Activated CD4-positive, alpha-beta T cell treated with anti-CD3 and anti-CD28 coated beads for 1 hour (primary cell): ENCODE data around the gene RPS2.
"Not testable (repeated sequence)": the region's sequence is repeated elsewhere in the genome, so short reads cannot be mapped to it uniquely, and the experiment has no call there.

Source experiments
- DNase-seq: peaks from one replicate; pipeline ENCODE4 v3.0.0-alpha.2; 2020

RPS2 gene

DNA sequence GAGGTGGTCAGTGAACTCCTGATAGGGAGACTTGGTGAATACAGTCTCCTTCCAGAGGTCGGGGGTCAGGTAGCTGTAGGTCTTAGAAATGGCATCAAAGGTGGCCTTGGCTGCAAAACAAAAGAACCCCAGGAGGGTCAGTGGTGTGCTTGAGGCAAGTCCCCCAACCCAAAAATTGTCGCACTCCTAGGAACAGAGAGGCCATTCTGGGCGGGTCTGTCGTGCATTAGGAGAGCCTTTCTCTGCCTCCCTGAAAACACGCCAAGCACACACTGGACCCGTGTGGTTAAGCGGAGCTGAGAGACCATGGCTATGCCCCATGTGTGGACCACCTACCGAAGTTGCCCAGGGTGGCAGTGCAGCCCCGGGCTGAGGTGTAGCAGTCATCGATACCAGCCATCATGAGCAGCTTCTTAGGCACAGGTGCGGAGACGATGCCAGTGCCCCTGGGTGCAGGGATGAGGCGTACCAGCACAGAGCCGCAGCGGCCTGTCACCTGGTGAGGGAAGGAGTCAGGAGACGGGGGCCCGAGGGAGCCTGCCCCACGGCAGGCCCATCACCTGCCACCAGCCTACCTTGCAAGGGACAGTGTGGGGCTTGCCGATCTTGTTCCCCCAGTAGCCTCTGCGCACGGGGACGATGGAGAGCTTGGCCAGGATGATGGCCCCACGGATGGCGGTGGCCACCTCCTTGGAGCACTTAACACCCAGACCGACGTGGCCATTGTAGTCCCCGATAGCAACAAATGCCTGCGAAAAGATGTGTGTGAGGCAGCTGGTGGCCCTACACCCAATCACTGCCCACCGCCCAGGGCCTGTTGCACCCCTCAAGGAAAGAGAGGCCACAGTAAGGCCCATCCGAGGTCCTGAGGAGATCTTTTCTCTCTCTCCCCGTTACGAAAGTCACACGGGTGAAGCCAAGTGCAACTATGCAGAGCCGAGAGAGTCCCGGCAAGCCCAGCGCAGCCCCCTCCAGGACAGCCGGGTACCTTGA is 2.2 kb downstream of the RPS2 start:
- not testable (repeated sequence) for DNase-seq

DNA sequence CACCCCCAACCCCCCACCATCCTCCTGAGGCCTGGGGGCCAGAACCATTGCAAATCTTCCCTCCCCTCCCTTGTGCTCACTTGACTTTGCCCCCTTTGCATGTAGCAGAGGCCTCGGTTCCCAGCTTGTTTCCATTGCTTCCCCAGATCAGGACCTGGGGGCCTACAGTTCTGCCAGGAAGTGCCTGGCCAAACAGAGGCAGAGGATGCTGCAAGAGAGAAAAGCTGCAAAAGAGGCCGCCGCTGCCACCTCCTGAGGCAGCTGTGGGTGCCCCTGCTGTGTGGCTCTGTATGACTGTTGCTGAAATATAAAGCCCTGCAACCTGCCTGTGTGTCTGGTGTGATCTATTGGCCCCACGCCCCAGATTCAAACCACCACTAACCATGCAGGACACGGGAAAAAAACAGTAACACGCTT is 3.0 kb downstream of the RPS2 start:
- DNase-seq: no peak

DNA sequence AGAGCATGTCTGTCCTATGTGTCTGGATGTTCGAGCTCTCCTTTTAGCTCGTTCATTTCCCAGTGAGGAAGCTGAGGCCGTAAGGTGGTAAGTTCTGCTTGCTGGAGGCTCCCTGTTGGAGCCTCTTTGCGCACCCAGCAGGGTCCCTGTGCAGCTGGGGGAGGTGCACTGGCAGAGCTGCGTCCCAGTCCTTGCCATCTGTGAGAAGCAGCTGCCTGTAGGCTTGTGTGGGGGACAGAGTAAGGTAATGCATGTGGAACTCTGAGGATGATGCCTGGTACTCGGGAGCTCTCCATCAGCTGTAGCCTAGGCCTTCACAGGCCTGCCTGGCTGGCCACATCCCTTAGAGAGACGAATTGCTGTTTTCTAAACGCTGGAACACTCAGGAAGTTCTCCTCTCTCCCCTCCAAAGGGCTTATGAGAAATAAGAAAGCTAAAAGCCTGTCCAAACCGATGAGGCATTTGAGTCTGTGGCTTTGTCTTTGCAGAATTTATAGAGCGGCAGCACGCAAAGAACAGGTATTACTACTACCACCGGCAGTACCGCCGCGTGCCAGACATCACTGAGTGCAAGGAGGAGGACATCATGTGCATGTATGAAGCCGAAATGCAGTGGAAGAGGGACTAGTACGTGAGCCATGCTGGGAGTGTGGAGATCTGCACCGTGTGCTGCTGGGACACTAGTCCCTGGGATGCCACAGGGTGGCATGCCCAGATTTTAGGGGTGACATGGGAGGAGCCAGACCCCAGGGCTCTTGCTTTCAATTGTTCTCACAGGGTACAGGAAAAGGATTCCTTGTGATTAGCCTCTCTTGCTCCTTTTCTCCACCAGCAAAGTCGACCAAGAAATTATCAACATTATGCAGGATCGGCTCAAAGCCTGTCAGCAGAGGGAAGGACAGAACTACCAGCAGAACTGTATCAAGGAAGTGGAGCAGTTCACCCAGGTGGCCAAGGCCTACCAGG is 3.7 kb downstream of the RPS2 start:
- no peak for DNase-seq

DNA sequence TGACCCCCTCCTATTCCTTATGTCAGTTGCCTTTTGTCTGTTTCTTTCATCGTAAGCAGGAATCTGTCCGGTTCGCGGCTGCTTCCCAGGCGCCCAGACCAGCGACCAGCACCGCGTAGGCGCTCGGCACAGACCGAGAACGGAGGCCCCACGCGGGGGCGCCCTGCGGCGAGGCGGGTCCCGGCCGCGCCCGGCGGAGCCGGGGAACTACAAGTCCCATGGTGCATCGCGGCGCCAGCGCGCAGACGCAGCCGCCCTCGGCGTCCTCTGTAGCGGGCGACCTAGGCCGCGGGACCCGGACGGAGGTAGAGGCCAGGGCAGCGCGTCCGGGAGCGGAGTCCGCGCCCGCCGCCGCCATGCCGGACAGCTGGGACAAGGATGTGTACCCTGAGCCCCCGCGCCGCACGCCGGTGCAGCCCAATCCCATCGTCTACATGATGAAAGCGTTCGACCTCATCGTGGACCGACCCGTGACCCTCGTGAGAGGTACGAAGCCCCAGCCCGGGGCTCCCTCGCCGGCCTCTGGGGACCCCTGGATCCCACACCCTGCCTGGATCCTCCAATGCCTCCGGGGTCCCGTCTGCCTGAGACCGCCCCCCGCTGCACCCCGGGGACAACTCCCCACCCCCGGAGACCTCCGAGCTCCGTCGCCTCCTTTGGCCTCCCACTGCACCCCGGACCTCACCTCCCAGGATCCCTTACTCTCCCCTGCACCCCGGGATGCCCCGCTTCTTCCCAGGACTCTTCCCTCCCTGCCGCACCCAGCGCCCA is 5.2 kb downstream of the RPS2 start, which contains the start of gene NDUFB10:
Gene NDUFB10, plus strand, starts transcription at position 270 of the 771 bp plus-strand sequence. Its CDS starts 87 bp downstream, at position 357.
- peak; percentile 87 for DNase-seq

- no peak for DNase-seq
Measured at GRCh38 chr16:1958715-1959268, 5.8 kb downstream of the RPS2 start.

GRCh38 chr16:1958143-1958491 is 6.5 kb downstream of the RPS2 start:
- DNase-seq: not testable (repeated sequence)

GRCh38 chr16:1957434-1958142 is 7.0 kb downstream of the RPS2 start:
- not testable (repeated sequence) for DNase-seq

DNA sequence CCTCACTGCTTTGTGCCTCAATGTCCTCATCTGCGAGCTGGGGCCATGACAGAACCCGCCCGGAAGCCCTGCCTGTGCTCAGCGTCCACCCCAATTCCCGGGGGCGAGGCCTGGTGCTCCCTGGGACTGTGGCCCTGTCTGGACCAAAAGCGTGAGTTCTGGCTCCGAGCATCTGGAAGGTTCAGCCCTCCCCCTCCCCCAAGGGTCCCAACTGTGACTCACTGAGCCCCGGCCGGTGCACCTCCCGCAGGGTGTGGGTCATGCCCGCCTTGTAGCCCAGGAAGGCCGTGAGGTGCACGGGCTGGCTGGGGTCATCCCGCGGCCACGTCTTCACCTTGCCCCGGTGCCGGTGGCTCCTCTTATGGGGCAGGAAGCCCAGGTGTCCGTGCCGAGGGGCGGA is 10.9 kb downstream of the RPS2 start:
- DNase-seq: no peak

GRCh38 chr16:1950559-1950958 is 14.1 kb downstream of the RPS2 start:
- no peak for DNase-seq

GRCh38 chr16:1950047-1950446 is 14.6 kb downstream of the RPS2 start:
- DNase-seq: no peak

DNA sequence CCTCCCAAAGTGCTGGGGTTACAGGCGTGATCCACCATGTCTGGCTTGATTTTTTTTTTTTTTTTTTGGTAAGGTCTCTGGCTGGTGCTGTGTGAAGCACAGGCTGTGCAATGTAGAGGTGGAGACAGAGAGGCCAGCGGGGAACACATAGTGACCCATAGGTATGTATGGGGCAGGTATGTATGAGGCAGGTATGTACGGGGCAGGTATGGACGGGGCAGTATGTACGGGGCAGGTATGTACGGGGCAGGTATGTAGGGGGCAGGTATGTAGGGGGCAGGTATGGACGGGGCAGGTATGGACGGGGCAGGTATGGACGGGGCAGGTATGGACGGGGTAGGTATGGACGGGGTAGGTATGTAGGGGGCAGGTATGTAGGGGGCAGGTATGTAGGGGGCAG is 15.1 kb downstream of the RPS2 start:
- DNase-seq: no peak

- no peak for DNase-seq
Measured at GRCh38 chr16:1947369-1947670, 17.3 kb downstream of the RPS2 start.

GRCh38 chr16:1946495-1947368 is 17.9 kb downstream of the RPS2 start:
- no peak for DNase-seq

GRCh38 chr16:1945559-1946391 is 18.9 kb downstream of the RPS2 start:
- no peak for DNase-seq

- DNase-seq: no peak
Measured at GRCh38 chr16:1944612-1945199, 19.9 kb downstream of the RPS2 start.

- peak; percentile 96 for DNase-seq
Measured at GRCh38 chr16:1942810-1943726, 21.6 kb downstream of the RPS2 start, which contains the start of gene MSRB1. Gene MSRB1 (minus strand): TSS chr16:1943199. CDS start chr16:1943156, 43 bp downstream.

- no peak for DNase-seq
Measured at GRCh38 chr16:1942047-1942809, 22.4 kb downstream of the RPS2 start.
